ENCODE data around the gene KRT77.

DNA sequence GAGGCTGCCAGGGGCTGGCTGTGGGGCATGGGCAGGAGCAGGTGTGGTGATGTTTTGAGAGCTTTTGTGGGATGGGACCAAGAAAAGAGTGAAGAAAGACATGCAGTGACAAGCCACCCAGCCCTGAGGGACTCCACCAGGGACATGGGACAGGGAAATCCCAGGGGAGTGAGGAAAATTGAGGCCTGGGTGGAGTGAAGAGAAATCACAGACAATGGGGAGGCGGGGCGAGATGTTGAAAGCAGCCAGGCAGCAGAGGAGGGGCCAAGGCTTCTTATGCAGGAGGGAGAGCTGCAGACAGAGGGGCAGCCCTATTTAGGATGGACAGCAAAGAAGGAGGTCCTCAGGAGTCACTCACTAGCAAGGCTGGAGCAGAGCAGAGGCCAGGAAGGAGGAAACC is 18.9 kb downstream of the KRT77 start:
- TF ChIP-seq, protein P1, sequence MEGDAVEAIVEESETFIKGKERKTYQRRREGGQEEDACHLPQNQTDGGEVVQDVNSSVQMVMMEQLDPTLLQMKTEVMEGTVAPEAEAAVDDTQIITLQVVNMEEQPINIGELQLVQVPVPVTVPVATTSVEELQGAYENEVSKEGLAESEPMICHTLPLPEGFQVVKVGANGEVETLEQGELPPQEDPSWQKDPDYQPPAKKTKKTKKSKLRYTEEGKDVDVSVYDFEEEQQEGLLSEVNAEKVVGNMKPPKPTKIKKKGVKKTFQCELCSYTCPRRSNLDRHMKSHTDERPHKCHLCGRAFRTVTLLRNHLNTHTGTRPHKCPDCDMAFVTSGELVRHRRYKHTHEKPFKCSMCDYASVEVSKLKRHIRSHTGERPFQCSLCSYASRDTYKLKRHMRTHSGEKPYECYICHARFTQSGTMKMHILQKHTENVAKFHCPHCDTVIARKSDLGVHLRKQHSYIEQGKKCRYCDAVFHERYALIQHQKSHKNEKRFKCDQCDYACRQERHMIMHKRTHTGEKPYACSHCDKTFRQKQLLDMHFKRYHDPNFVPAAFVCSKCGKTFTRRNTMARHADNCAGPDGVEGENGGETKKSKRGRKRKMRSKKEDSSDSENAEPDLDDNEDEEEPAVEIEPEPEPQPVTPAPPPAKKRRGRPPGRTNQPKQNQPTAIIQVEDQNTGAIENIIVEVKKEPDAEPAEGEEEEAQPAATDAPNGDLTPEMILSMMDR (IDR thresholded peaks at IDR 0.05), result no peak
- no peak for TF ChIP-seq EP300 (IDR thresholded peaks at IDR 0.05)

Measured in gastroesophageal sphincter (tissue), 3 donors.